Sigmoid colon (tissue), 7 donors: ENCODE measurements around the gene PRL. TPM values are rescaled to one million over a fixed set of nuclear protein-coding genes. Genes with fewer than 3 reads are reported as not detected.

Experiments
- DNase-seq: peaks from one replicate; pipeline ENCODE4 v3.0.0-alpha.2; 2019
- H3K27ac ChIP-seq, 4 donors: fragments of 200-600 bp; sonication (generic); one replicate each; pipeline ENCODE4 v1.5.1; 2016 to 2019; ENCODE audit warnings: mild to moderate bottlenecking in 1 of 4
- H3K27me3 ChIP-seq, 3 donors: fragments of 200-600 bp; sonication (generic); one replicate each; pipeline ENCODE4 v1.5.1; 2019; ENCODE audit warnings: mild to moderate bottlenecking in 1 of 3
- H3K36me3 ChIP-seq, 4 donors: fragments of 200-600 bp; sonication (generic); one replicate each; pipeline ENCODE4 v1.5.1; 2016 to 2019
- H3K4me1 ChIP-seq, 4 donors: fragments of 200-600 bp; sonication (generic); one replicate each; pipeline ENCODE4 v1.5.1; 2017 to 2019
- H3K4me3 ChIP-seq, 4 donors: fragments of 200-600 bp; sonication (generic); one replicate each; pipeline ENCODE4 v1.5.1; 2017 to 2019; ENCODE audit warnings: mild to moderate bottlenecking in 2 of 4, moderate library complexity in 1 of 4
- H3K9me3 ChIP-seq, 4 donors: fragments of 200-600 bp in 3 of 4; sonication (generic) in 3 of 4; one replicate each; pipeline versions ENCODE4 v1.5.1 to v1.6.1; 2013 to 2019
- CTCF ChIP-seq, 4 experiments: fragments of 450-650 bp in 3 of 4; fragments of 200-600 bp in 1 of 4; IDR thresholded peaks; one replicate each; pipeline ENCODE4 v1.5.1; 2016 to 2019; ENCODE audit warnings: antibody characterized with exemption in 4 of 4, mild to moderate bottlenecking in 3 of 4, moderate library complexity in 2 of 4
- EP300 ChIP-seq, 4 donors: sonication (generic); formaldehyde crosslinking; IDR thresholded peaks; one replicate each; pipeline ENCODE4 v1.6.1; 2017; ENCODE audit warnings: antibody characterized with exemption in 4 of 4
- POLR2A ChIP-seq, 2 donors: fragments of 450-650 bp; IDR thresholded peaks; one replicate each; pipeline ENCODE4 v1.6.1; 2016; ENCODE audit warnings: antibody characterized with exemption in 2 of 2, mild to moderate bottlenecking in 2 of 2, moderate library complexity in 2 of 2
- POLR2AphosphoS5 ChIP-seq, 4 donors: sonication (generic); formaldehyde crosslinking; IDR thresholded peaks; one replicate each; pipeline ENCODE4 v1.6.1; 2017; ENCODE audit warnings: antibody characterized with exemption in 4 of 4
- WGBS, 2 donors: extraction: QIAGEN DNeasy Blood & Tissue Kit; methylation state at CpG; one replicate each; pipeline ENCODE4 v1.1.7; 2013; 5-methylcytosine and 5-hydroxymethylcytosine counted together
- intact Hi-C: fragments of 100-400 bp; cut with DNase I; formaldehyde crosslinking; loops from one replicate; pipeline ENCODE4 v1.15.1; 2023
- polyA plus RNA-seq, 3 donors: library from polyadenylated mRNA; stranded (reverse); fragments of 200-250 nt; gene quantifications; one replicate each; pipeline ENCODE4 v1.2.3, GENCODE V29; 2013
- total RNA-seq, 4 donors: library from RNA; depleted of rRNA; stranded (reverse); fragments of >200 nt; gene quantifications; one replicate each; pipeline ENCODE4 v1.1.0, GENCODE V29; 2016
- donor health status: healthy with polysubstance abuse.
- donor health status: Bipolar disorder and iron deficiency.
- donor health status: healthy.

PRL gene
- total and polyA plus RNA-seq, 7 donors, result 0.04 TPM; not detected in 6

- Histone ChIP-seq H3K4me3 (no peak overlapping the region), H3K36me3 (no peaks in the 10 kb centered on the region), H3K27me3 (no peaks in the 10 kb centered on the region), H3K27ac (no peak overlapping the region), H3K9me3 (peaks cover 0 to 3% (median 0%) of the 10 kb centered on the region in 4 donors), H3K4me1 (no peaks in the 10 kb centered on the region)
- intact Hi-C loops, result no loop called here
- DNase-seq, result no peak
- TF ChIP-seq POLR2A (IDR thresholded peaks at IDR 0.05) (no peak), POLR2AphosphoS5 (IDR thresholded peaks at IDR 0.05) (no peak), EP300 (IDR thresholded peaks at IDR 0.05) (no peak), CTCF (IDR thresholded peaks at IDR 0.05) (no peak)
- WGBS, 2 donors, result 82 to 89% methylated on average over 4 of the region's 4 CpGs
Measured at GRCh38 chr6:22247916-22248482, 48.8 kb downstream of the PRL start.

DNA sequence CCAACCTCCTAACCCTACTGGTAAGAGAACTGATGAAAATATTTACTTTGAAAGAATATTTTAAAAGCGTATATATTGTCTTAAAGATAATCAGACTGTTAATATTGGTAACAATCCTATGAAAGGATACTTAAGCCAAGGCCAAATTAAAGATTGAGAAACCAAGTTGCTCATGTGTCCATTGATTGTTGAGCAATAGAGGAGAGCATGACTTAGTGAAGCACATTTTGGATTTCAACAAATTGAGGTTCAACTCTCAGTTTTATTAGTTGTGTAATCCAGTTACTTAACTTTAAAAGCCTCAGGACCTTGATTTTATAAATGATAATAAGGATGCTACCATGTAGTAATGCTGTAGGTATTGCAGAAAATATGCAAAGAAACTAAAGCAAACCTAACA is 56.8 kb downstream of the PRL start:
- Histone ChIP-seq H3K9me3 (peaks cover 0 to 3% (median 0%) of the 10 kb centered on the region in 4 donors), H3K4me3 (no peak overlapping the region), H3K4me1 (no peaks in the 10 kb centered on the region), H3K27ac (no peak overlapping the region), H3K36me3 (no peaks in the 10 kb centered on the region), H3K27me3 (no peaks in the 10 kb centered on the region)
- intact Hi-C loops, result no loop called here
- DNase-seq, result no peak
- 0% methylated on average over 1 of the region's 1 CpG for WGBS, 2 donors
- no peak for TF ChIP-seq POLR2A (IDR thresholded peaks at IDR 0.05)
- no peak for TF ChIP-seq POLR2AphosphoS5 (IDR thresholded peaks at IDR 0.05)
- TF ChIP-seq EP300 (IDR thresholded peaks at IDR 0.05), result no peak
- no peak for TF ChIP-seq CTCF (IDR thresholded peaks at IDR 0.05)

GRCh38 chr6:22239261-22239921 is 57.4 kb downstream of the PRL start:
- Histone ChIP-seq H3K27ac (no peak overlapping the region), H3K4me3 (no peak overlapping the region), H3K27me3 (no peaks in the 10 kb centered on the region), H3K36me3 (no peaks in the 10 kb centered on the region), H3K4me1 (no peaks in the 10 kb centered on the region), H3K9me3 (peaks cover 0 to 3% (median 0%) of the 10 kb centered on the region in 4 donors)
- WGBS, 2 donors, result 67 to 70% methylated on average over 4 of the region's 4 CpGs
- TF ChIP-seq POLR2A (IDR thresholded peaks at IDR 0.05) (no peak), CTCF (IDR thresholded peaks at IDR 0.05) (no peak), POLR2AphosphoS5 (IDR thresholded peaks at IDR 0.05) (no peak), EP300 (IDR thresholded peaks at IDR 0.05) (no peak)
- DNase-seq, result no peak
- intact Hi-C loops, result no loop called here

DNA sequence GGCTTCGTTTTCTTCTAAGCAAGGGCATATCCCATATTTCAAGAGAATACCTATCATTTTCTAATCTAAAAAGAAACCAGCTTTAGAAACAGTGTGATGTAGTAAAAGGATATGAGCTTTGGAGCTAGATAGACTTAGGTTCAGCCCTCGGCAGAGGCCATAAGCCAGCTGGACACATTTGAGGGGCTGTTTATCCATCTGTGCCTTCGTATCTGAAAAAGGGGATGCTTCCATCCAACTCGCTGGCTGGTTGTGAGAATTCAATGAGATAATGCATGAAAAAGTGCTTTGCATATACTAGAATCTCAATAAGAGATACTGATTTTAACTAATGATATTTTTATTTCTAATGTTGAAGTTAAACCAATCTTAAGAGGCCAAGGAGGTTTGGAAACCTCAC is 58.0 kb downstream of the PRL start:
- H3K36me3 ChIP-seq, result no peaks in the 10 kb centered on the region
- H3K9me3 ChIP-seq, result peaks cover 0 to 3% (median 0%) of the 10 kb centered on the region in 4 donors
- no peak for DNase-seq
- intact Hi-C loops, result no loop called here
- no peaks in the 10 kb centered on the region for H3K27me3 ChIP-seq
- H3K4me3 ChIP-seq, result no peak overlapping the region
- TF ChIP-seq CTCF (IDR thresholded peaks at IDR 0.05) (no peak), EP300 (IDR thresholded peaks at IDR 0.05) (no peak), POLR2AphosphoS5 (IDR thresholded peaks at IDR 0.05) (no peak), POLR2A (IDR thresholded peaks at IDR 0.05) (no peak)
- 84 to 89% methylated on average over 4 of the region's 4 CpGs for WGBS, 2 donors
- H3K27ac ChIP-seq, result no peak overlapping the region
- no peaks in the 10 kb centered on the region for H3K4me1 ChIP-seq
